BLaER1 treated with 17β-estradiol and CSF1 and Interleukin-3, amounts not matched to agents 10 nM and 100 nM (cell line): ENCODE results near the gene SLC25A22.

Source experiments
- H3K27ac ChIP-seq, 11 experiments: shearing (Covaris generic); formaldehyde crosslinking; 2 replicates each; pipeline ENCODE4 v1.8.1; 2022
- H3K27me3 ChIP-seq, 11 experiments: shearing (Covaris generic); formaldehyde crosslinking; 2 replicates each; pipeline ENCODE4 v1.8.1; 2022
- H3K36me3 ChIP-seq, 11 experiments: shearing (Covaris generic); formaldehyde crosslinking; 2 replicates each; pipeline ENCODE4 v1.8.1; 2022
- H3K4me1 ChIP-seq, 10 experiments: shearing (Covaris generic); formaldehyde crosslinking; 2 replicates each; pipeline ENCODE4 v1.8.1; 2022
- H3K4me2 ChIP-seq, 11 experiments: shearing (Covaris generic); formaldehyde crosslinking; 2 replicates each; pipeline ENCODE4 v1.8.1; 2022
- H3K4me3 ChIP-seq, 10 experiments: shearing (Covaris generic); formaldehyde crosslinking; 2 replicates each; pipeline ENCODE4 v1.8.1; 2022
- H3K9ac ChIP-seq, 11 experiments: shearing (Covaris generic); formaldehyde crosslinking; 2 replicates each; pipeline ENCODE4 v1.8.1; 2022
- H3K9me3 ChIP-seq, 11 experiments: shearing (Covaris generic); formaldehyde crosslinking; replicated peaks in 1 of 11; 2 replicates each; pipeline ENCODE4 v1.8.1; 2022
- H4K20me1 ChIP-seq, 11 experiments: shearing (Covaris generic); formaldehyde crosslinking; 2 replicates each; pipeline ENCODE4 v1.8.1; 2022
- Cebpa-rat ChIP-seq, 11 experiments: shearing (Covaris generic); IDR thresholded peaks; 2 replicates each; pipeline ENCODE4 v1.8.1; 2022

The SLC25A22 gene

GRCh38 chr11:773425-773824, 24.7 kb downstream of the SLC25A22 start:
- Histone ChIP-seq H3K36me3 (peaks cover 56 to 71% (median 67%) of the 10 kb centered on the region in 11 experiments), H3K27ac (peak overlapping the region in 2 of 11 experiments; percentile 11 to 16; a peak in 2 of 22 replicates), H3K4me2 (peak overlapping the region in 3 of 11 experiments; percentile 9 to 20 (median 17); a peak in 4 of 22 replicates), H3K9ac (peak overlapping the region; percentile 33 to 97 (median 57); a peak in 19 of 22 replicates), H3K4me3 (no peak overlapping the region), H3K4me1 (peaks cover 31 to 39% (median 34%) of the 10 kb centered on the region in 10 experiments), H4K20me1 (peaks cover 57 to 88% (median 77%) of the 10 kb centered on the region in 11 experiments), H3K9me3 (no peaks in the 10 kb centered on the region), H3K27me3 (no peaks in the 10 kb centered on the region)
- TF ChIP-seq Cebpa-rat (IDR thresholded peaks at IDR 0.05), result no peak

- peaks cover 56 to 77% (median 70%) of the 10 kb centered on the region in 11 experiments for H3K36me3 ChIP-seq
- peaks cover 57 to 92% (median 77%) of the 10 kb centered on the region in 11 experiments for H4K20me1 ChIP-seq
Observed at GRCh38 chr11:772429-773390, 25.4 kb downstream of the SLC25A22 start.

GRCh38 chr11:771617-772204, 26.4 kb downstream of the SLC25A22 start:
- Histone ChIP-seq H3K4me1 (peaks cover 27 to 38% (median 32%) of the 10 kb centered on the region in 10 experiments), H3K4me3 (no peak overlapping the region), H3K9me3 (no peaks in the 10 kb centered on the region), H3K36me3 (peaks cover 65 to 87% (median 80%) of the 10 kb centered on the region in 11 experiments), H3K4me2 (no peak overlapping the region), H3K27ac (no peak overlapping the region), H3K9ac (peak overlapping the region in 2 of 11 experiments; percentile 2 to 17; a peak in 1 of 22 replicates), H4K20me1 (peaks cover 66 to 100% (median 85%) of the 10 kb centered on the region in 11 experiments), H3K27me3 (no peaks in the 10 kb centered on the region)
- no peak for TF ChIP-seq Cebpa-rat (IDR thresholded peaks at IDR 0.05)

More at GRCh38 chr11:772429-773390, 25.4 kb downstream of the SLC25A22 start:
- Histone ChIP-seq H3K4me2 (no peak overlapping the region), H3K9ac (peak overlapping the region in 7 of 11 experiments; percentile 33 to 97 (median 63); a peak in 7 of 22 replicates), H3K4me3 (no peak overlapping the region), H3K27ac (no peak overlapping the region; a peak in 1 of 22 replicates), H3K4me1 (peaks cover 25 to 33% (median 29%) of the 10 kb centered on the region in 10 experiments), H3K27me3 (no peaks in the 10 kb centered on the region), H3K9me3 (no peaks in the 10 kb centered on the region)
- no peak for TF ChIP-seq Cebpa-rat (IDR thresholded peaks at IDR 0.05)

- Histone ChIP-seq H3K9ac (no peak overlapping the region), H3K27me3 (no peaks in the 10 kb centered on the region), H3K4me2 (no peak overlapping the region), H3K4me3 (no peak overlapping the region), H3K36me3 (peaks cover 73 to 95% (median 88%) of the 10 kb centered on the region in 11 experiments), H3K4me1 (peaks cover 21 to 42% (median 26%) of the 10 kb centered on the region in 10 experiments), H3K27ac (no peak overlapping the region), H4K20me1 (peaks cover 72 to 100% (median 86%) of the 10 kb centered on the region in 11 experiments), H3K9me3 (no peaks in the 10 kb centered on the region)
- no peak for TF ChIP-seq Cebpa-rat (IDR thresholded peaks at IDR 0.05)
Observed at GRCh38 chr11:770642-771616, 27.2 kb downstream of the SLC25A22 start.

- Histone ChIP-seq H3K36me3 (peaks cover 80 to 99% (median 92%) of the 10 kb centered on the region in 11 experiments), H3K27me3 (no peaks in the 10 kb centered on the region), H3K9ac (no peak overlapping the region), H4K20me1 (peaks cover 72 to 100% (median 86%) of the 10 kb centered on the region in 11 experiments), H3K27ac (no peak overlapping the region), H3K4me2 (no peak overlapping the region), H3K9me3 (no peaks in the 10 kb centered on the region), H3K4me3 (no peak overlapping the region), H3K4me1 (peaks cover 13 to 38% (median 21%) of the 10 kb centered on the region in 10 experiments)
- no peak for TF ChIP-seq Cebpa-rat (IDR thresholded peaks at IDR 0.05)
Observed at GRCh38 chr11:769887-770641, 28.0 kb downstream of the SLC25A22 start.

- Histone ChIP-seq H3K36me3 (peaks cover 78 to 96% (median 90%) of the 10 kb centered on the region in 11 experiments), H3K9me3 (no peaks in the 10 kb centered on the region), H3K27ac (no peak overlapping the region), H3K4me2 (peak overlapping the region in 2 of 11 experiments; percentile 31 to 61; a peak in 3 of 22 replicates), H4K20me1 (peaks cover 67 to 99% (median 83%) of the 10 kb centered on the region in 11 experiments), H3K4me1 (peaks cover 0 to 30% (median 7%) of the 10 kb centered on the region in 10 experiments; a peak in 12 of 20 replicates), H3K9ac (peak overlapping the region in 1 of 11 experiments; percentile 7; a peak in 2 of 22 replicates), H3K4me3 (no peak overlapping the region), H3K27me3 (no peaks in the 10 kb centered on the region)
- TF ChIP-seq Cebpa-rat (IDR thresholded peaks at IDR 0.05), result no peak
Observed at GRCh38 chr11:767238-767637, 30.8 kb downstream of the SLC25A22 start.

GRCh38 chr11:766936-767210, 31.2 kb downstream of the SLC25A22 start:
- H3K27ac ChIP-seq, result no peak overlapping the region
- peaks cover 78 to 96% (median 90%) of the 10 kb centered on the region in 11 experiments for H3K36me3 ChIP-seq
- H3K9me3 ChIP-seq, result no peaks in the 10 kb centered on the region
- TF ChIP-seq Cebpa-rat (IDR thresholded peaks at IDR 0.05), result no peak
- H3K4me2 ChIP-seq, result peak overlapping the region in 3 of 11 experiments; percentile 27 to 61 (median 31); a peak in 5 of 22 replicates
- H3K27me3 ChIP-seq, result no peaks in the 10 kb centered on the region
- no peak overlapping the region for H3K4me3 ChIP-seq
- H3K9ac ChIP-seq, result peak overlapping the region in 2 of 11 experiments; percentile 30 to 48; a peak in 2 of 22 replicates
- H4K20me1 ChIP-seq, result peaks cover 68 to 99% (median 83%) of the 10 kb centered on the region in 11 experiments
- peaks cover 0 to 34% (median 8%) of the 10 kb centered on the region in 10 experiments; a peak in 12 of 20 replicates for H3K4me1 ChIP-seq
